Liver (tissue), 9 donors: ENCODE measurements around the gene THNSL1. TPM values are rescaled to one million over a fixed set of nuclear protein-coding genes. Genes with fewer than 3 reads are reported as not detected.

Source experiments
- DNase-seq: peaks from one replicate; pipeline ENCODE4 v3.0.0-alpha.2; 2017; ENCODE audit warnings: low spot score
- H3K27ac ChIP-seq, 2 donors: one replicate each; pipeline ENCODE4 v1.7.0; 2013; ENCODE audit warnings: inconsistent platforms in 2 of 2, low read length in 2 of 2, control low read depth in 1 of 2, low read depth in 1 of 2, mild to moderate bottlenecking in 1 of 2
- H3K27me3 ChIP-seq, 4 donors: one replicate each; pipeline versions ENCODE4 v1.6.1 to v1.7.0; 2013; ENCODE audit warnings: low read length in 3 of 4, inconsistent platforms in 1 of 4, mild to moderate bottlenecking in 1 of 4, moderate library complexity in 1 of 4; ENCODE audit not compliant: control insufficient read depth in 4 of 4, insufficient read depth in 4 of 4
- H3K36me3 ChIP-seq, 4 donors: one replicate each; pipeline versions ENCODE4 v1.6.1 to v1.7.0; 2013; ENCODE audit warnings: low read length in 3 of 4, mild to moderate bottlenecking in 3 of 4, low read depth in 1 of 4, moderate library complexity in 1 of 4; ENCODE audit not compliant: control insufficient read depth in 4 of 4, insufficient read depth in 3 of 4
- H3K4me1 ChIP-seq, 4 donors: one replicate each; pipeline versions ENCODE4 v1.6.1 to v1.7.0; 2013; ENCODE audit warnings: low read length in 3 of 4, mild to moderate bottlenecking in 3 of 4, moderate library complexity in 1 of 4; ENCODE audit not compliant: control insufficient read depth in 4 of 4, insufficient read depth in 4 of 4
- H3K4me3 ChIP-seq, 3 donors: one replicate each; pipeline versions ENCODE4 v1.6.1 to v1.7.0; 2013; ENCODE audit warnings: low read length in 3 of 3, control low read depth in 1 of 3, low read depth in 1 of 3, mild to moderate bottlenecking in 1 of 3
- H3K9ac ChIP-seq, 2 donors: one replicate each; pipeline ENCODE4 v1.7.0; 2013; ENCODE audit warnings: low read length in 2 of 2, mild to moderate bottlenecking in 2 of 2, moderate library complexity in 2 of 2, control low read depth in 1 of 2, low read depth in 1 of 2
- H3K9me3 ChIP-seq, 4 donors: one replicate each; pipeline versions ENCODE4 v1.6.1 to v1.7.0; 2013; ENCODE audit warnings: low read length in 3 of 4; ENCODE audit not compliant: control insufficient read depth in 4 of 4
- ATF3 ChIP-seq: IDR thresholded peaks from 2 replicates; pipeline ENCODE4 v1.6.1; 2016; ENCODE audit warnings: antibody characterized with exemption
- CTCF ChIP-seq: fragments of 150-350 bp; IDR thresholded peaks from 2 replicates; pipeline ENCODE4 v1.5.1; 2017; ENCODE audit warnings: improper control_type of control experiment, low read depth, low read length; ENCODE audit not compliant: missing input control
- EGR1 ChIP-seq, 2 donors: IDR thresholded peaks; 2 replicates each; pipeline ENCODE4 v1.6.1; 2016 to 2018; ENCODE audit warnings: antibody characterized with exemption in 2 of 2, low read depth in 2 of 2
- FOXA1 ChIP-seq: IDR thresholded peaks from 2 replicates; pipeline ENCODE4 v1.6.1; 2016; ENCODE audit warnings: antibody characterized with exemption
- FOXA2 ChIP-seq: IDR thresholded peaks from 2 replicates; pipeline ENCODE4 v1.6.1; 2016; ENCODE audit warnings: antibody characterized with exemption
- GABPA ChIP-seq, 2 donors: IDR thresholded peaks in 1 of 2; conservative IDR thresholded peaks in 1 of 2; 2 replicates each; pipeline ENCODE4 v1.6.1; 2016; ENCODE audit warnings: antibody characterized with exemption in 2 of 2, mild to moderate bottlenecking in 1 of 2, moderate library complexity in 1 of 2
- HNF4A ChIP-seq, 2 donors: conservative IDR thresholded peaks; 2 replicates each; pipeline ENCODE4 v1.6.1; 2016; ENCODE audit warnings: antibody characterized with exemption in 2 of 2, mild to moderate bottlenecking in 2 of 2
- JUND ChIP-seq, 2 donors: IDR thresholded peaks; 2 replicates each; pipeline ENCODE4 v1.6.1; 2016; ENCODE audit warnings: antibody characterized with exemption in 2 of 2
- MAX ChIP-seq: IDR thresholded peaks from 2 replicates; pipeline ENCODE4 v1.6.1; 2016; ENCODE audit warnings: antibody characterized with exemption
- NR2F2 ChIP-seq: IDR thresholded peaks from 2 replicates; pipeline ENCODE4 v1.6.1; 2016; ENCODE audit warnings: antibody characterized with exemption
- RAD21 ChIP-seq, 2 donors: IDR thresholded peaks; 2 replicates each; pipeline ENCODE4 v1.6.1; 2016; ENCODE audit warnings: antibody characterized with exemption in 2 of 2, mild to moderate bottlenecking in 2 of 2
- REST ChIP-seq: IDR thresholded peaks from 2 replicates; pipeline ENCODE4 v1.6.1; 2016; ENCODE audit warnings: antibody characterized with exemption, mild to moderate bottlenecking
- RXRA ChIP-seq, 2 donors: IDR thresholded peaks; 2 replicates each; pipeline ENCODE4 v1.6.1; 2017 to 2018; ENCODE audit warnings: antibody characterized with exemption in 2 of 2, mild to moderate bottlenecking in 1 of 2
- SP1 ChIP-seq: IDR thresholded peaks from 2 replicates; pipeline ENCODE4 v1.6.1; 2018; ENCODE audit warnings: antibody characterized with exemption, mild to moderate bottlenecking
- TAF1 ChIP-seq: conservative IDR thresholded peaks from 2 replicates; pipeline ENCODE4 v1.6.1; 2016; ENCODE audit warnings: antibody characterized with exemption, mild to moderate bottlenecking
- YY1 ChIP-seq: IDR thresholded peaks from 2 replicates; pipeline ENCODE4 v1.6.1; 2016; ENCODE audit warnings: antibody characterized with exemption, mild to moderate bottlenecking
- ZBTB33 ChIP-seq: IDR thresholded peaks from 2 replicates; pipeline ENCODE4 v1.6.1; 2016; ENCODE audit warnings: antibody characterized with exemption
- WGBS: extraction: QIAGEN DNeasy Blood & Tissue Kit; methylation state at CpG from one replicate; pipeline ENCODE4 v1.1.7; 2013; 5-methylcytosine and 5-hydroxymethylcytosine counted together
- polyA plus RNA-seq, 2 donors: library from polyadenylated mRNA; stranded (reverse) in 1 of 2; unstranded in 1 of 2; fragments of 200-250 nt in 1 of 2; fragments of >200 nt in 1 of 2; fragmentation: Nextera tagmentation in 1 of 2; extraction: Ambion mirVana in 1 of 2; gene quantifications; one replicate each; pipeline versions ENCODE4 v1.2.1 to v1.2.3, GENCODE V29; 2013 to 2015
- total RNA-seq, 2 donors: library from RNA; depleted of rRNA; stranded (reverse); fragments of >200 nt; gene quantifications; one replicate each; pipeline ENCODE4 v1.2.3, GENCODE V29; 2014
- donor health status: healthy.
- donor health status: healthy.
- donor health status: healthy.
- donor health status: healthy.
- donor health status: healthy.

Gene THNSL1
- total and polyA plus RNA-seq, 4 donors: 5.0 to 8.2 (median 7.8) TPM

GRCh38 chr10:24983130-24983529, 33.3 kb upstream of the THNSL1 start (continued):
- TF ChIP-seq TAF1 (no peak), FOXA1 (no peak)

GRCh38 chr10:24983946-24984345, 32.5 kb upstream of the THNSL1 start:
- Histone ChIP-seq H3K27ac (no peak overlapping the region), H3K27me3 (no peaks in the 10 kb centered on the region), H3K36me3 (no peaks in the 10 kb centered on the region), H3K4me3 (no peak overlapping the region), H3K9me3 (no peaks in the 10 kb centered on the region), H3K4me1 (no peaks in the 10 kb centered on the region), H3K9ac (no peak overlapping the region)
- TF ChIP-seq ATF3 (no peak), NR2F2 (no peak), JUND (IDR thresholded peaks at IDR 0.05) (no peak), TAF1 (no peak), YY1 (no peak), CTCF (no peak), RAD21 (IDR thresholded peaks at IDR 0.05) (no peak), EGR1 (IDR thresholded peaks at IDR 0.05; ENCODE audit: low read depth in 2 of 2) (no peak)
- DNase-seq: no peak
- WGBS: 88% methylated on average over 3 of the region's 3 CpGs

GRCh38 chr10:24984906-24985305, 31.5 kb upstream of the THNSL1 start:
- no peaks in the 10 kb centered on the region for H3K9me3 ChIP-seq
- H3K4me1 ChIP-seq: no peaks in the 10 kb centered on the region
- no peak overlapping the region for H3K27ac ChIP-seq
- no peaks in the 10 kb centered on the region for H3K27me3 ChIP-seq
- no peak overlapping the region for H3K9ac ChIP-seq
- H3K4me3 ChIP-seq: no peak overlapping the region
- TF ChIP-seq MAX: no peak
- no peak for TF ChIP-seq CTCF
- TF ChIP-seq RXRA (IDR thresholded peaks at IDR 0.05): no peak
- TF ChIP-seq JUND (IDR thresholded peaks at IDR 0.05): no peak
- no peak for TF ChIP-seq ZBTB33
- TF ChIP-seq TAF1: no peak
- no peak for TF ChIP-seq YY1
- TF ChIP-seq GABPA (IDR thresholded peaks at IDR 0.05 in 1 of 2, conservative IDR thresholded peaks at IDR 0.05 in 1 of 2): no peak
- TF ChIP-seq EGR1 (IDR thresholded peaks at IDR 0.05; ENCODE audit: low read depth in 2 of 2): no peak
- no peak for TF ChIP-seq ATF3
- no peak for TF ChIP-seq SP1
- no peak for TF ChIP-seq FOXA2
- no peak for TF ChIP-seq REST
- TF ChIP-seq HNF4A (conservative IDR thresholded peaks at IDR 0.05): no peak
- no peak for DNase-seq
- H3K36me3 ChIP-seq: no peaks in the 10 kb centered on the region
- 83% methylated on average over 3 of the region's 3 CpGs for WGBS
